H1 (cell line): Measurements from ENCODE around the gene OR51B6. TPM values are rescaled to one million over a fixed set of nuclear protein-coding genes. Genes with fewer than 3 reads are reported as not detected.
"Not testable (repeated sequence)": the region's sequence is repeated elsewhere in the genome, so short reads cannot be mapped to it uniquely, and the experiment has no call there.

Source experiments
- CTCF ChIA-PET: fragments of 300-600 bp; sonication (Branson Sonifier 250); formaldehyde crosslinking; loops from one replicate; lab custom pipeline; 2021; ENCODE audit not compliant: partially characterized antibody; lab: Charles Lee
- POLR2A ChIA-PET: fragments of 300-600 bp; sonication (Branson Sonifier 250); formaldehyde crosslinking; loops from one replicate; lab custom pipeline; 2021; ENCODE audit warnings: inconsistent platforms; ENCODE audit not compliant: partially characterized antibody; lab: Charles Lee
- DNase-seq, 2 experiments: peaks; one replicate each; pipeline versions ENCODE4 v3.0.0 to v3.0.0-alpha.2; 2010 to 2022; ENCODE audit warnings: low spot score in 2 of 2, low read depth in 1 of 2, mixed read lengths in 1 of 2
- FAIRE-seq: peaks from 2 replicates; lab custom pipeline; 2011; peaks lifted over from hg19 to GRCh38; lab: Jason Lieb, UNC
- H2AFZ ChIP-seq: 2 replicates; pipeline ENCODE4 v1.8.1; 2012; ENCODE audit warnings: low read length, inconsistent platforms
- H2AK5ac ChIP-seq: 2 replicates; pipeline ENCODE4 v1.6.1; 2013; ENCODE audit warnings: low read depth, low read length
- H2BK120ac ChIP-seq: replicated peaks from 2 replicates; pipeline ENCODE3; 2013; ENCODE audit warnings: low read depth, low read length, inconsistent platforms
- H2BK12ac ChIP-seq: 2 replicates; pipeline ENCODE4 v1.6.1; 2013; ENCODE audit warnings: low read depth, low read length
- H2BK15ac ChIP-seq: 2 replicates; pipeline ENCODE4 v1.6.1; 2013; ENCODE audit warnings: low read length
- H2BK20ac ChIP-seq: 2 replicates; pipeline ENCODE4 v1.6.1; 2013; ENCODE audit warnings: low read length
- H2BK5ac ChIP-seq: 2 replicates; pipeline ENCODE4 v1.6.1; 2013; ENCODE audit warnings: low read depth, low read length
- H3K14ac ChIP-seq: 2 replicates; pipeline ENCODE4 v1.6.1; 2013; ENCODE audit warnings: inconsistent platforms; ENCODE audit not compliant: insufficient read length
- H3K18ac ChIP-seq: 2 replicates; pipeline ENCODE4 v1.6.1; 2013; ENCODE audit warnings: low read length; ENCODE audit errors: extremely low read depth
- H3K23ac ChIP-seq: 2 replicates; pipeline ENCODE4 v1.6.1; 2013; ENCODE audit warnings: inconsistent platforms; ENCODE audit not compliant: insufficient read length
- H3K23me2 ChIP-seq: 2 replicates; pipeline ENCODE4 v1.6.1; 2013; ENCODE audit warnings: low read depth, low read length
- H3K27ac ChIP-seq: 2 replicates; pipeline ENCODE4 v1.6.1; 2011; ENCODE audit warnings: low read depth, low read length, inconsistent platforms
- H3K27me3 ChIP-seq, 4 experiments: replicated peaks in 1 of 4; 1 replicate in 1 of 4; 2 replicates in 3 of 4; pipeline versions ENCODE4 v1.6.1 to v1.8.1; 2011 to 2013; ENCODE audit warnings: low read length in 3 of 4, mild to moderate bottlenecking in 3 of 4, inconsistent platforms in 2 of 4, mixed read lengths in 2 of 4, moderate library complexity in 1 of 4; ENCODE audit not compliant: control insufficient read depth in 3 of 4, insufficient read depth in 3 of 4; ENCODE audit errors: extremely low read depth in 1 of 4
- H3K36me3 ChIP-seq, 4 experiments: 2 replicates each; pipeline versions ENCODE4 v1.6.1 to v1.8.1; 2011 to 2013; ENCODE audit warnings: mild to moderate bottlenecking in 4 of 4, low read length in 3 of 4, moderate library complexity in 2 of 4, control low read depth in 1 of 4, inconsistent platforms in 1 of 4; ENCODE audit not compliant: insufficient read depth in 4 of 4, control insufficient read depth in 2 of 4
- H3K4ac ChIP-seq: replicated peaks from 2 replicates; pipeline ENCODE3; 2013; ENCODE audit warnings: low read length, low read depth, mixed read lengths, inconsistent platforms; ENCODE audit not compliant: insufficient read length
- H3K4me1 ChIP-seq, 4 experiments: replicated peaks in 1 of 4; 1 replicate in 1 of 4; 2 replicates in 3 of 4; pipeline versions ENCODE4 v1.6.1 to v1.8.1; 2011 to 2013; ENCODE audit warnings: low read length in 3 of 4, inconsistent platforms in 2 of 4, mixed read lengths in 1 of 4; ENCODE audit not compliant: insufficient read depth in 4 of 4, control insufficient read depth in 3 of 4
- H3K4me2 ChIP-seq, 2 experiments: 2 replicates each; pipeline versions ENCODE4 v1.6.1 to v1.8.1; 2011 to 2013; ENCODE audit warnings: low read depth in 2 of 2, low read length in 2 of 2, control low read depth in 1 of 2, inconsistent platforms in 1 of 2, mild to moderate bottlenecking in 1 of 2; ENCODE audit not compliant: insufficient read depth in 1 of 2
- H3K4me3 ChIP-seq, 4 experiments: fragments of 200-600, 300-600 bp in 1 of 4; sonication (generic), shearing (Covaris generic), sonication (Bioruptor Twin) in 1 of 4; 2 replicates each; pipeline versions ENCODE4 v1.5.1 to v1.8.1; 2011 to 2016; ENCODE audit warnings: low read length in 4 of 4, low read depth in 3 of 4, control low read depth in 2 of 4, inconsistent platforms in 2 of 4, mild to moderate bottlenecking in 2 of 4, mixed read lengths in 1 of 4, moderate library complexity in 1 of 4; ENCODE audit not compliant: insufficient read depth in 2 of 4; ENCODE audit errors: extremely low read depth in 1 of 4
- H3K56ac ChIP-seq: replicated peaks from 2 replicates; pipeline ENCODE3; 2013; ENCODE audit warnings: low read depth, mild to moderate bottlenecking, mixed read lengths, low read length, inconsistent platforms; ENCODE audit not compliant: insufficient read length
- H3K79me1 ChIP-seq: 2 replicates; pipeline ENCODE4 v1.6.1; 2013; ENCODE audit warnings: low read depth, low read length, control low read depth
- H3K79me2 ChIP-seq, 2 experiments: 2 replicates each; pipeline versions ENCODE4 v1.6.1 to v1.8.1; 2012 to 2013; ENCODE audit warnings: low read length in 2 of 2, mild to moderate bottlenecking in 2 of 2, inconsistent platforms in 1 of 2; ENCODE audit not compliant: insufficient read depth in 2 of 2, control insufficient read depth in 1 of 2
- H3K9ac ChIP-seq, 4 experiments: replicated peaks in 1 of 4; 1 replicate in 1 of 4; 2 replicates in 3 of 4; pipeline versions ENCODE4 v1.6.1 to v1.8.1; 2011 to 2013; ENCODE audit warnings: low read depth in 3 of 4, low read length in 3 of 4, control low read depth in 2 of 4, mild to moderate bottlenecking in 2 of 4, moderate library complexity in 2 of 4, inconsistent platforms in 1 of 4; ENCODE audit errors: extremely low read depth in 1 of 4
- H3K9me3 ChIP-seq, 2 experiments: 2 replicates each; pipeline versions ENCODE4 v1.6.1 to v1.8.1; 2012 to 2013; ENCODE audit warnings: mild to moderate bottlenecking in 2 of 2, moderate library complexity in 2 of 2, control low read depth in 1 of 2, inconsistent platforms in 1 of 2, low read depth in 1 of 2, low read length in 1 of 2, mixed read lengths in 1 of 2; ENCODE audit not compliant: insufficient read depth in 2 of 2
- H4K20me1 ChIP-seq, 2 experiments: replicated peaks in 1 of 2; 2 replicates each; pipeline versions ENCODE3 to v1.8.1; 2011 to 2013; ENCODE audit warnings: inconsistent platforms in 2 of 2, low read length in 2 of 2, mild to moderate bottlenecking in 1 of 2; ENCODE audit not compliant: insufficient read depth in 2 of 2, control insufficient read depth in 1 of 2
- H4K5ac ChIP-seq: 2 replicates; pipeline ENCODE4 v1.6.1; 2013; ENCODE audit warnings: low read length, low read depth, mixed read lengths, inconsistent platforms; ENCODE audit not compliant: insufficient read length
- H4K8ac ChIP-seq: 2 replicates; pipeline ENCODE4 v1.8.0; 2013; ENCODE audit warnings: mild to moderate bottlenecking, moderate library complexity, low read length, inconsistent platforms; ENCODE audit not compliant: insufficient read depth; ENCODE audit errors: extremely low read depth
- H4K91ac ChIP-seq: replicated peaks from 2 replicates; pipeline ENCODE3; 2013; ENCODE audit warnings: low read length, mixed read lengths, inconsistent platforms; ENCODE audit not compliant: insufficient read length
- CTCF ChIP-seq, 3 experiments: IDR thresholded peaks; 1 replicate in 2 of 3; 2 replicates in 1 of 3; pipeline versions ENCODE4 v1.5.1 to v1.6.1; 2011; ENCODE audit warnings: low read length in 3 of 3, mild to moderate bottlenecking in 3 of 3, inconsistent platforms in 2 of 3, low read depth in 1 of 3, moderate library complexity in 1 of 3; ENCODE audit not compliant: insufficient read depth in 1 of 3; ENCODE audit errors: control extremely low read depth in 1 of 3
- WGBS, 2 experiments: shearing (Covaris generic) in 1 of 2; methylation state at CpG; one replicate each; pipeline versions ENCODE4 v1.1.6 to v1.1.7; 2013 to 2015; ENCODE audit warnings: low lambda C conversion rate in 2 of 2, mixed read lengths in 2 of 2, inconsistent platforms in 1 of 2, low coverage in 1 of 2, missing lambda C conversion rate in 1 of 2; ENCODE audit not compliant: insufficient replicate concordance in 2 of 2, insufficient coverage in 1 of 2, insufficient read length in 1 of 2; ENCODE audit errors: extremely low coverage in 1 of 2, missing lambda C conversion rate in 1 of 2; 5-methylcytosine and 5-hydroxymethylcytosine counted together
- polyA plus RNA-seq, 7 experiments: library from polyadenylated mRNA; depleted of rRNA in 3 of 7; stranded (reverse) in 5 of 7; unstranded in 2 of 7; fragments of >200 nt in 5 of 7; fragments of 200-250 nt in 2 of 7; gene quantifications; 1 replicate in 5 of 7; 2 replicates in 1 of 7; 4 replicates in 1 of 7; pipeline versions ENCODE4 v1.2.1 to v1.2.3, GENCODE V29; 2011 to 2013; ENCODE audit warnings: missing spikeins in 2 of 7, mixed read lengths in 2 of 7
- total RNA-seq: library from RNA; stranded (reverse); fragmentation: NEBNext Ultra II Directional; extraction: Animal tissue kit (Norgen Biotek cat#: 25700); gene quantifications from 2 replicates; pipeline ENCODE4 v1.2.1, GENCODE V29; 2021

The OR51B6 gene
- total and polyA plus RNA-seq, 2 of the 8 experiments (the other 6 are each of a cell fraction or from before 2014, with no cell fraction given): not detected

- H3K79me2 ChIP-seq, H2BK20ac ChIP-seq, POLR2A ChIA-PET, H3K79me1 ChIP-seq, H3K14ac ChIP-seq, H2BK12ac ChIP-seq, H4K91ac ChIP-seq, H3K9ac ChIP-seq, H3K18ac ChIP-seq, H3K4me1 ChIP-seq, H2AFZ ChIP-seq, H2BK5ac ChIP-seq, H3K27me3 ChIP-seq, DNase-seq, H3K56ac ChIP-seq, H3K27ac ChIP-seq, H3K9me3 ChIP-seq, H3K4me3 ChIP-seq, H3K4me2 ChIP-seq, H3K4ac ChIP-seq, H2BK120ac ChIP-seq, H3K23me2 ChIP-seq, FAIRE-seq, H4K5ac ChIP-seq, H3K23ac ChIP-seq, H2BK15ac ChIP-seq, H4K20me1 ChIP-seq, H4K8ac ChIP-seq, H2AK5ac ChIP-seq, H3K36me3 ChIP-seq: not testable (repeated sequence)
- 76% methylated on average over 6 of the region's 6 CpGs; no CpG with 5 or more reads in 1 of the 2 experiments for WGBS, 2 experiments
- TF ChIP-seq CTCF (IDR thresholded peaks at IDR 0.05; ENCODE audit: control extremely low read depth in 1 of 3, insufficient read depth in 1 of 3, low read depth in 1 of 3, low read length in 3 of 3): peak in 1 of 3 experiments; percentile 4; a peak in 1 of 4 replicates
- CTCF ChIA-PET: interaction anchor here (0.8 to 1.6 kb wide), 7 partner anchors 16 to 242 kb away, joined by 3 to 5 read pairs (median 3); no protein-coding TSS in a partner anchor
Measured at GRCh38 chr11:5366365-5366764, 15.1 kb downstream of the OR51B6 start.
